Measurements from ENCODE around the gene KCNMB1. TPM values are rescaled to one million over a fixed set of nuclear protein-coding genes. Genes with fewer than 3 reads are reported as not detected.
A peak's percentile ranks its signal among the peaks of the same experiment; 100 is the strongest.

Gene KCNMB1
- total RNA-seq, 2 experiments from 2014 or later = not detected

- Histone ChIP-seq H3K27ac (ENCODE audit: low read depth, low read length, poor library complexity, severe bottlenecking) (no peak overlapping the region), H3K79me2 (ENCODE audit: insufficient read depth, low read depth, low read length) (no peaks in the 10 kb centered on the region), H3K4me3 (ENCODE audit: low read depth, low read length, poor library complexity, severe bottlenecking) (no peak overlapping the region), H3K36me3 (ENCODE audit: insufficient read depth, low read length) (no peaks in the 10 kb centered on the region), H3K4me1 (ENCODE audit: insufficient read depth, low read length, poor library complexity, severe bottlenecking) (peaks cover 35% of the 10 kb centered on the region), H3K9me3 (ENCODE audit: low read length) (no peaks in the 10 kb centered on the region), H2AFZ (ENCODE audit: low read length) (no peak overlapping the region), H4K20me1 (ENCODE audit: insufficient read depth, low read length) (no peaks in the 10 kb centered on the region), H3K9me2 (ENCODE audit: insufficient read depth, low read length) (no peaks in the 10 kb centered on the region), H3K4me2 (ENCODE audit: low read length) (no peak overlapping the region)
- ChIA-PET CTCF (ENCODE audit: unreplicated experiment) (interaction anchor here (0.6 to 0.8 kb wide), 2 partner anchors 57 to 60 kb away, joined by 3 read pairs; no protein-coding TSS in a partner anchor), POLR2A (interaction anchor here (1.0 to 1.8 kb wide), 2 partner anchors 31 to 58 kb away, joined by 3 to 4 read pairs; no protein-coding TSS in a partner anchor)
- intact Hi-C loops (cut with micrococcal nuclease; ENCODE audit: unreplicated experiment) = no loop called here
- no peak for DNase-seq (ENCODE audit: low spot score)
- no TSS peak for BruUV-seq (replicated peaks)
- TF ChIP-seq EZH2phosphoT487 (IDR thresholded peaks at IDR 0.05; ENCODE audit: borderline replicate concordance, low read depth, low read length) (no peak), CTCF (conservative IDR thresholded peaks at IDR 0.05; ENCODE audit: low read length) (no peak)
Measured at GRCh38 chr5:170334626-170335025, 54.5 kb downstream of the KCNMB1 start.

GRCh38 chr5:170333161-170333910 is 55.8 kb downstream of the KCNMB1 start:
- BruUV-seq (replicated peaks) = no TSS peak
- H3K9me3 ChIP-seq (ENCODE audit: low read length) = no peaks in the 10 kb centered on the region
- no peaks in the 10 kb centered on the region for H3K9me2 ChIP-seq (ENCODE audit: insufficient read depth, low read length)
- no peaks in the 10 kb centered on the region for H3K79me2 ChIP-seq (ENCODE audit: insufficient read depth, low read depth, low read length)
- H3K36me3 ChIP-seq (ENCODE audit: insufficient read depth, low read length) = no peaks in the 10 kb centered on the region
- H2AFZ ChIP-seq (ENCODE audit: low read length) = peak overlapping the region; percentile 89
- DNase-seq (ENCODE audit: low spot score) = no peak
- no peak for TF ChIP-seq CTCF (conservative IDR thresholded peaks at IDR 0.05; ENCODE audit: low read length)
- no peak for TF ChIP-seq EZH2phosphoT487 (IDR thresholded peaks at IDR 0.05; ENCODE audit: borderline replicate concordance, low read depth, low read length)
- POLR2A ChIA-PET = interaction anchor here (0.6 to 1.8 kb wide), 2 partner anchors 9 to 30 kb away, joined by 3 to 4 read pairs; no protein-coding TSS in a partner anchor
- no peak overlapping the region for H3K27ac ChIP-seq (ENCODE audit: low read depth, low read length, poor library complexity, severe bottlenecking)
- peak overlapping the region; percentile 26 for H3K4me2 ChIP-seq (ENCODE audit: low read length)
- CTCF ChIA-PET (ENCODE audit: unreplicated experiment) = no interaction called here
- no peaks in the 10 kb centered on the region for H4K20me1 ChIP-seq (ENCODE audit: insufficient read depth, low read length)
- no peak overlapping the region for H3K4me3 ChIP-seq (ENCODE audit: low read depth, low read length, poor library complexity, severe bottlenecking)
- peaks cover 35% of the 10 kb centered on the region for H3K4me1 ChIP-seq (ENCODE audit: insufficient read depth, low read length, poor library complexity, severe bottlenecking)
- intact Hi-C loops (cut with micrococcal nuclease; ENCODE audit: unreplicated experiment) = no loop called here

- no peak for TF ChIP-seq CTCF (conservative IDR thresholded peaks at IDR 0.05; ENCODE audit: low read length)
- no peak for TF ChIP-seq EZH2phosphoT487 (IDR thresholded peaks at IDR 0.05; ENCODE audit: borderline replicate concordance, low read depth, low read length)
- Histone ChIP-seq H3K4me3 (ENCODE audit: low read depth, low read length, poor library complexity, severe bottlenecking) (no peak overlapping the region), H3K4me2 (ENCODE audit: low read length) (peak overlapping the region; percentile 57; the same call in 1 of the 2 replicates)
Measured at GRCh38 chr5:170332058-170332457, 57.1 kb downstream of the KCNMB1 start.

More at GRCh38 chr5:170332058-170332457, 57.1 kb downstream of the KCNMB1 start:
- H3K9me2 ChIP-seq (ENCODE audit: insufficient read depth, low read length) = no peaks in the 10 kb centered on the region
- H3K9me3 ChIP-seq (ENCODE audit: low read length) = no peaks in the 10 kb centered on the region
- peak overlapping the region; percentile 95; the same call in 1 of the 2 replicates for H2AFZ ChIP-seq (ENCODE audit: low read length)
- no peak for DNase-seq (ENCODE audit: low spot score)
- H3K4me1 ChIP-seq (ENCODE audit: insufficient read depth, low read length, poor library complexity, severe bottlenecking) = peaks cover 43% of the 10 kb centered on the region
- intact Hi-C loops (cut with micrococcal nuclease; ENCODE audit: unreplicated experiment) = no loop called here
- no peaks in the 10 kb centered on the region for H3K36me3 ChIP-seq (ENCODE audit: insufficient read depth, low read length)
- no peaks in the 10 kb centered on the region for H4K20me1 ChIP-seq (ENCODE audit: insufficient read depth, low read length)
- BruUV-seq (replicated peaks) = no TSS peak
- H3K27ac ChIP-seq (ENCODE audit: low read depth, low read length, poor library complexity, severe bottlenecking) = no peak overlapping the region
- H3K79me2 ChIP-seq (ENCODE audit: insufficient read depth, low read depth, low read length) = no peaks in the 10 kb centered on the region
- POLR2A ChIA-PET = interaction anchor here (0.5 kb wide), 1 partner anchor 19 kb away, joined by 3 read pairs; no protein-coding TSS in a partner anchor
- CTCF ChIA-PET (ENCODE audit: unreplicated experiment) = no interaction called here

All from OCI-LY7 (cell line).